Activated CD8-positive, alpha-beta memory T cell treated with anti-CD3 and anti-CD28 coated beads, Interleukin-2, amount 50 U/mL, for 1 hour (primary cell): ENCODE measurements around the gene SCYL3.
"Not testable (repeated sequence)": the region's sequence is repeated elsewhere in the genome, so short reads cannot be mapped to it uniquely, and the experiment has no call there.

Experiments used
- DNase-seq: peaks from one replicate; pipeline ENCODE4 v3.0.0-alpha.2; 2020; ENCODE audit errors: extremely low read depth

SCYL3 gene

DNA sequence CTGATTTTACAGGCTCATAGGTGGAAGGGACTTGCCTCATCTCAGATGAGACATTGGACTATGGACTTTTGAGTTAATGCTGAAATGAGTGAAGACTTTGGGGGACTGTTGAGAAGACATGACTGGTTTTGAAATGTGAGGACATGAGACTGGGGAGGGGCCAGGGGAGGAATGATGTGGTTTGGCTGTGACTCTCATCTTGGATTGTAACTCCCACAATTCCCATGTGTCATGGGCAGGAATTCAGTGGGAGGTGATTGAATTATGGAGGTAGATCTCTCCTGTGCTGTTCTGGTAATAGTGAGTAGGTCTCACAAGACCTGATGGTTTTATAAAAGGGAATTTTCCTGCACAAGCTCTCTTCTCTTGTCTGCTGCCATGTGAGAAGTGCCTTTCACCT is 20.8 kb downstream of the SCYL3 start:
- no peak for DNase-seq

DNA sequence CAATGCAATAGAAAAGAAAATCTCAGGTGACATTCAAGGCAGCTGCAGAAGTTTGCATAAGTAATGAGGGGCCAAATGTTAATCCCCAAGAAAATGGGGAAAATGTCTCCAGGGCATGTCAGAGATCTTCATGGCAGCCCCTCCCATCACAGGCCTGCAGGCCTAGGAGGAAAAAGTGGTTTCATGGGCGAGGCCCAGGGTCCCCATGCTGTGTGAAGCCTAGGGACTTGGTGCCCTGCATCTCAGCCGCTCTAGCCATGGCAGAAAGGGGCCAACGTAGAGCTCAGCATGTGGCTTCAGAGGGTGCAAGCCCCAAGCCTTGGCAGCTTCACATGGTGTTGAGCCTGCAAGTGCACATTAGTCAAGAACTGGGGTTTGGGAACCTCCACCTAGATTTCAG is 21.7 kb downstream of the SCYL3 start:
- not testable (repeated sequence) for DNase-seq

DNA sequence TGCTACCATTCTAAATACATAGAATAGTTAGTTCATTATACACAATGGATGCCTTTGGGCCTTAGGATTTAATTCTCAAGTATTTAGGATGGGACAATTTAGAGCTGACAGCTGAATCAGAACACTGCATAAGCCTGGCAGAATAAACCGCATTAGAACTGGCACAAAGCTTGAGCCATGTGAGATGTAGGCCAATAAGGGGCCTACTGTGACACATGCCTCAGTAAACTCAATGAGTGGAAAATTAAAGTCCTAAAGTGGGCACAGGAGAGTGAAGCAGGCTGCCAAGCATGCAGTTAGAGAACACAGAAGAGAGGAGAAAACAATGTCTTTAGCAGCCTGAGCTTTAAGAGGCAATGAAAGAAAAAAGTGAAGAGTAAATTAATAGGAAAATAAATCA is 24.3 kb downstream of the SCYL3 start:
- DNase-seq: no peak

DNA sequence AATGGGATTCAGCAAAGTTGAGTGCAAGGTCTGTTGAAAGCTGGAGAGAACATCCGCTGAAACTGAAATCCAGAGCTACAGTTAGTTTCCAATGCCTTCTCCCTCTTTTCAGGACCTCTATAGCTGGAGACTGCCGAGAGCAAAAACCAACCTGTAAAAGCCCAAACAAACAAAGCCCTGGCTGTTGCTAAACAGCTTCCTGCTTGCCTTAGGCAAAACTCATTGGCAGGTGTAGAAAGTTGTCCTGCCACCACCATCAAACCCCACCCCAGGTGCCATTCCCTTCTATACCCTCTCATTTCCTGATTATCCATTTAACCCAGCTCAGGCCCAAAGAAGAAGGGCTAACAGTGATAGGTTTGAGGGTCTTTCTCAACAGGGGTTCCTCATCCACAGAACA is 24.7 kb downstream of the SCYL3 start:
- DNase-seq: no peak

DNA sequence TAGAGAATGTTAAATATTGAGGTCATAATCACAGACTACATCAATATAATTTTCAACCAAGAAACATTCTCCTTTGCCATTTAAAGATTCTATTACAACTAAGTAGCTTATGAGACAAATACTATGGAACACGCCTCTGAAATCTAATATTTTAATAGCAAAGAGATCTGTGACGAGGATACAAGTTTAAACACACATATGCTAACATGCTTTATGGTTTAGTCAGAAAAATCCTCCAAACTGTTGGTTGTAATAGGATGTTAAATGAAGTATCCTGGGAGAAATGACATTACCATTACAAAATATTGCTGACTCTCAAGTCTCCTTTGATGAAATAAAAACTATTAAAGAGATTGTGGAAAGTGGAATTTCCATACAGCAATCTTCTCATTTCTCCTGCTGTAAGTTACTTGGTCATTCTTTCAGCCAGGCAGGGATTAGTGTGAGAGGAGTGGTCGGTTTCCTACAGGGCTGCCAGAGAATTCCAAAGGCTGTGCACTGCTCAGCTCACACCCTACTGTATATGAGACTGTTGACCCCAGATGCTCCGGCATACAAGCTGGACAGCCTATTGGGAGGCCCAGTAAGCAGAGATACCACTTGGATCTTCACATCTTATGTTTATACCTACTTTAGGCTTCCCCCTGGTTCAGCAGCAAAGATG is 26.6 kb downstream of the SCYL3 start:
- DNase-seq: no peak

DNA sequence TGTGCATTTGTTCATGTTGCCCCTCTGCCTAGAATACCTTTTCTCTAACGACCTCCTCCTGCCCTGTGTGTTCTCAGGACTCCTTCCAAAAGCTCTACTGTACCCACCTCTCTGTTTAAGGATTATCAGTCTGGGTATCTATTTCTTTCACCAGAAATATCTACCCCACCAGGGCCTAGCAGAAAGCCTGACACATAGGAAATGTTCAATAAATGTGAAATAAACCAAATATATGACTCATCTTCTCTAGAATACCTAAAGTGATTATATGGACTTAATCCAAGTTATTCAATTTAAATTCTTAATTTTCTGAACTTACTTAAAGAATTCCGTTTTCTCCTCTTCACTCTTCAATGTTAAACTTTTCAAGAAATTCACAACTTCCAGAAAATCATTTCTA is 27.1 kb downstream of the SCYL3 start:
- DNase-seq: no peak

DNA sequence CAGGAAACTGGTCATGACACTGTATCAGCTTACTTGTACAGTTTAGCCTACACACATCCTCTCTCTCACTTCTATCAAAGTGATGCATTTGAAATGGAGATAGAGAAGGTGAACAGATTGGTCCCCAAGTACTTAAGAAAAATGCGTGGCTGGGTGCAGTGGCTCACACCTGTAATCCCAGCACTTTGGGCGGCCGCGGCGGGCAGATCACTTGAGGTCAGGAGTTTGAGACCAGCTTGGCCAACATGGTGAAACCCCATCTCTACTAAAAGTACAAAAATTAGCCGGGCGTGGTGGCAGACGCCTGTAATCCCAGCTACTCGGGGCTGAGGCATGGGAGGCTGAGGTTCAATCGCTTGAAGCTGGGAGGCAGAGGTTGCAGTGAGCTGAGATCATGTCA is 29.2 kb downstream of the SCYL3 start:
- not testable (repeated sequence) for DNase-seq

DNA sequence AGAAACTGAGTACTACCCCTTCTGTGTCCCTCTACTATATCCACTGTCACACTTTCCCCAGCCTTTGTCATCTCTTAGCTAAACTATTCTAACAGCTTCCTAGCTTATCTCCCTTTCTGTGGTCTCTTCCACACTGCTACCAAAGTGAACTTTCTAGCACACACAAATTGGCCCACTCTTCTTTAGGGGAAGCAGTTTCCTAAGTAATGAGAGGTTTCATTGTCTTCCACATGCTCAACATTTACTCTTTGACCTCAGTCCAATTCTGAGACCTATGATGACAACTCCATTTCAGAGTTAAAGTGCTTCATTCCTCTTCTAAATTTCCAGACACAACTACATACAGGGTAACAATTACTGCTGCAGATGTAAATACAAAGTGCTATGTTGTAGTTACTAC is 32.9 kb downstream of the SCYL3 start:
- no peak for DNase-seq

DNA sequence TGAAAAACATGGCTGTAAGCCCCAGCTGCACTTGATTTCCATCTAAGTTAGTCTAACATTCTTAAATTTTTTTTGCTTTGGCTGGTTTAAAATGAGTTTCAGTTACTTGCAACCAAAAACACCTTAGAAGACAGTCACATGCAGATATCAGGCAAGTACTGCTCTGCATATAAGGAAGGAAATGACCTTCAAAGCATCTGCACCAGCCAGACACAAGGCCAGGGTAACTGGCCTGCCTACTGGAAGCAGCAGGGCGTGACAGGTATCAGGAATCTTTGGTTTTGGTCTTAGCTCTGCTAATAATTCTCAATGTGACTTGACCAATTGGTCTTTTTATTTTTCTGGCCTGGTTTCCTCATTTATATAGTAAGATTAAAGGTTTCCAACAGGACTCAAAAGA is 33.5 kb downstream of the SCYL3 start:
- DNase-seq: no peak

DNA sequence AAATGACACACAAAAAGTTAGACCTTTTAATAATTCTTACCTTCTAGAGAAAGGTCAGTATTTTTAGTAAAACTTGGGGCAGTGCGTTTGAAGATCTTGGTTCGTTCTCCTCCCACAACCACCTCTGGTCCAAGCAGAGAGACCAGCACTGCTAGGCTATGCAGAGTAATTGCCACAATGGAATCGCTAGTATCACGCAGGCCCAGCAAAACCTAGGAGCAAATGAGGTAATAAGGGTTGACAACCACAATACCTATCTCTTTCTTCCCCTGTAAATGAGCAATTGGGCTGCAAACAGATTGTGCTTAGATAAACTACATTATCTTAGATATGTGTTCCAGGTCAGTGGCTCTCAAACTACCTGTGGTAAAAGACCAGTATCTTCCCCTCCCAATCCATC is 34.7 kb downstream of the SCYL3 start:
- no peak for DNase-seq

DNA sequence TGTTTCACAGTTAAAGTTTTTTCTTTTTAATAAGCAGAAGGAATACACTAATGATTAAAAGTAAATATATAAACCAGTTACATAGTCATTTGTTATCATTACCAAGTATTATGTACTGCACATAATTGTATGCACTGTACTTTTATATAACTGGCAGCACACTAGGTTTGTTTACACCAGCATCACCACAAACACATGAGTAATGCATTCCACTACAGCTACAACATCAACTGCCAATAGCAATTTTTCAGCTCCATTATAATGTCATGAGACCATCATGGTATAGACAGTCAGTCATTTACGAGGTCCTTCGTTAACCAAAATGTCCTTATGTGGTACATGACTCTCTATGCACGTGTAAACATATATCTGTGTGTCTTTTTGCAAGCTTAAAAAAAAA is 35.2 kb downstream of the SCYL3 start:
- no peak for DNase-seq

DNA sequence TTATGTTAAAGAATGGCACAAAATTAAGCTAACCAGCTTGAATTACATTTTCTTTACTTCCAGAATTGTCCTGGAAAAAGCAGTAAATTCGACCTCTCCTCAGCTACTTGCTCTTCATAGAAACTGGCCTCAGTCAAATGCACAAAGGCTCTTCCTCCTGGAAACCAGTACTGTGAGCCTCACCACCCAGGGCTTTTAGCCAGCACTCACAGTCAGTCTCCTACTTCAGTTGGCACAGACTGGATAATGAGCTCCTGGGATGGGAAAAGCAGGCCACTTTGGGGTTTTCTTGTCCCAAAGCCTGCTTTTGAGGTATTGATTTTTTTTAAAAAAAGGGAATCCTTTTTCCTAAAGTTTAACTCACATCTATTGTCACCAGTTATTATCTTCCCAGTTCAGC is 40.4 kb downstream of the SCYL3 start:
- DNase-seq: no peak

DNA sequence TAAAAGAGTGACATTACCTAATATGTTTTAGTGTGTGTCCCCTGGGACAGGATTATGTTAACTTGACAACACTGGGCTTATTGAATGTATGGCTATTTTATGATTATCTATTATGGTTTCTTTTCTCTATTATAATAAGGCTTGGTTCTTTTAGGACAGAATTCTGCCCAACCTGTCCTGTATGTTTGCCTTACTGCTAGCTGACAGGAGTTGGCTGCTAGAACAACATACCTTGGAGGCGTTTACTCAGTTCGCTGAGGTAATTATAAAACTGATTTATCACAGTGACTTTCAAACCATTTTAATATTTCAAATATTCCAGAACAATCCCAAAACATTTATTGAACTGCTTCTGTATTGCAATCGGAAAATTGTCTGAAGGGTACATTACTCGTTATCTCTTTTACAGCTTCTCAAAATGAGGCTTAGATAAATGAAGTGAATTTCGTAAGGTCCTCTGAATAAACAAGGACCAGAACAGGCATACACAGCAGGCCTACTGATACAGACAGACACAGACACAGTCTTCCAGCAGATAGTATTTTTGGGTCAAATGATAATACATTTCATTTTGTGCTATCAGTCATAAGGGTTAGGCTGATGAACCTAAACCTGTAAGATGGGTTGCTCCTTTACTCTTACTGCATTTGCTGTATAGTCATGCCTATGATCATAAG is 44.2 kb downstream of the SCYL3 start:
- no peak for DNase-seq

DNA sequence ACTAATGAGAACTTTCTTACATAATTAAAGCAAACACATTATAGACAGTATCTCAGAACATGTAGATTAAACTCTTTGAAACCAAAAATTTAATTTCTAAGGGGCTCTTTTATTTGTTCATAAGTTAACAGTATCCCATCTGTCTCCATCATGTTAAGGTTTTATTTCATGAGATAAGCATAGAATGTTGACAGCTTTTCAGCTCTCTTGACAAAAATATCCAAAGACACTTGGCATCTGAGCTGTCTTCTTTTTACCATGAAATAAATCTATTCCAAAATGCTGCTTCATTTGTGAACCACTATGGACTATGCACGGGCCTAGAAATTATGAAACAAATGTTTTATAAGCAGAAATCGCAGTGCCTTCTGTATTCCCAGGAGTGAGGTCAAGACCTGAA is 45.2 kb downstream of the SCYL3 start:
- DNase-seq: no peak

DNA sequence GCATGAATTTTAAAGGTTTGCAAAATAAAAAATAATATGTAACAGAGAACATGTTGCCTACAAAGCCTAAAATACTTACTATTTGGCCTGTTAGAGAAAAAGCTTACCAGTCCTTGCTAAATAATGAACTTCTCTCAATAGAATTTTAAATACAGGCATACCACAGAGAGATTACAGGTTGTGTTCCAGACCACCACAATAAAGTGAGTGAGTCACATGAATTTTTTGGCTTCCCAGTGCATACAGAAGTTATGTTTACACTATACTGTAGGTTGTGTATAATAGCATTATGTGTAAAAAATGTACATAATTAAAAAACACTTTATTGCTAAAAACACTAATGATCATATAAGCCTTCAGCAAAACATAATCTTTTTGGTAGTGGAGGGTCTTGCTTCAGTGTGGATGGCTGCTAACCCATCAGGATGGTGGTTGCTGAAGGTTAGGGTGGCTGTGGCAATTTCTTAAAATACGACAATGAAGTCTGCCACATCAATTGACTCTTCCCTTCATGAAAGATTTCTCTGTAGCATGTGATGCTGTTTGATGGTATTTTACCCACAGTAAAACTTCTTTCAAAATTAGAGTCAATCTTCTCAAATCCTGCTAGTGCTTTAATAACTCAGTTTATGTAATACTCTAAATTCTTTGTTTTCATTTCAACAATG is 48.6 kb downstream of the SCYL3 start:
- DNase-seq: no peak

DNA sequence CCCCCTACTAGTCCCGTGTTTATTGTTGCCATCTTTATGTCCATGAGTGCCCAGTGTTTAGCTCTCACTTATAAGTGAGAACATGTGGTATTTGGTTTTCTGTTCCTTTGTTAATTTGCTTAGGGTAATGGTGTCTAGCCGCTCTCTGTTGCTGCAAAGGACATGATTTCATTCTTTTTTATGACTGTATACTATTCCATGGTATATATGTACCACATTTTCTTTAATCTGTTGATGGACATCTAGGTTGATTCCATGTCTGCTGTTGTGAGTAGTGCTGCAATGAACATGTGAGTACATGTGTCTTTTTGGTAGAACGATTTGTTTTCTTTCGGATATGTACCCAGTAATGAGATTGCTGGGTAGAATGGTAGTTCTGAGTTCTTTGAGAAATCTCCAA is 54.8 kb downstream of the SCYL3 start:
- no peak for DNase-seq

DNA sequence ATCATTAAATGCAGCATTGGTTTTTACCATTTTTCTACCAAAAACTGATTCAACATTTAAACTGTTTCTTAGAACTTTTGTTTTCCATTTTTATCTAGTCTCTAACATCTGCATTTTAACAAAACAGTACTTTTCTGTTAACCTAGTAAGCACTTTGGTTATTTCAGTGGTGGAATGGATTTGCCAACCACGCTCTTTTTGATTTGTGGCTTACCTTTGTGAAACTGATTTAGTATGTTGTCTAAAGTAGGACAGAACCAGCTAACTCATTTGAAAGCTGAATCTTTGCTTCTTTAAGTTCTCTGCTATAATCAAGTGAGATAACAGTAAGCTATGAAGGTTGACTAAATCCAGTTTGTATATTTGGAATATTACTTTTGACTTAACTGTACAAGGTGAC is 57.5 kb downstream of the SCYL3 start:
- no peak for DNase-seq

DNA sequence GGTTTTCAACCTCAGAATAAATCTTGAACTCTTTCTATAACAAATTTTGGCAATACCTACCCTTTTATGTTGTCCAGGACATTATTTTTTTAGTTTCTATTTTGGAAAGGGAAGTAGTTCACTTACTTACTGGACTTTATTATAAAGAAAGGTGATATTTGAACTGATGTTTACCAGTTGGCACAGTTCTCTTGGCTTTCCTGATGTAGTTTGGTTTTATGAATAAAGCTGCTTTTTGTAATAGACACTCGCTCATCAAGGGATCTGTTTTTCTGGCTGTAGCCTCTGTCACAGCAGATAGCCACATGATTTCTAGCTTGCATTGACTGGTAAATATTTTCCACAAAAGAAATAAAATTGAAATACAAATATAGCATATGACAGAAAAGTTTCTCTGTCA is 58.0 kb downstream of the SCYL3 start:
- DNase-seq: no peak

DNA sequence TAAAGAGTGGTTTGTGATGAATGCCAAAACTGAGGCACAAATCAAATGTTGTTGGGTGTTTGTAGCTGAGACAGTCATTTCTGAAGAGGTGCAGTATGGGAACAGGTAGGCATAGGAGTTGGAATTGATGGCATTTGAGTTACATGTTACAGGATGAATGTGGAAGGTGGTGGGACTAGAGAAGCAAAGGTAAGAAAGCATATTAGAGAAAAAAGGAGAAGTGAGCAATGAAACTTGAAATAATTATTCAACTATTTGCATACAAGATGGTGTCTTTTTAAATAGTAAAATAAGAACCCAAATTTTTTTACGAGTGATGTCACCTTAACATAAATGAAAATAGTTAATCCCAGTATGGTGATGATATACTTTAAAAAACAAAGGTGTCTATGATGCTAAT is 58.8 kb downstream of the SCYL3 start:
- no peak for DNase-seq

DNA sequence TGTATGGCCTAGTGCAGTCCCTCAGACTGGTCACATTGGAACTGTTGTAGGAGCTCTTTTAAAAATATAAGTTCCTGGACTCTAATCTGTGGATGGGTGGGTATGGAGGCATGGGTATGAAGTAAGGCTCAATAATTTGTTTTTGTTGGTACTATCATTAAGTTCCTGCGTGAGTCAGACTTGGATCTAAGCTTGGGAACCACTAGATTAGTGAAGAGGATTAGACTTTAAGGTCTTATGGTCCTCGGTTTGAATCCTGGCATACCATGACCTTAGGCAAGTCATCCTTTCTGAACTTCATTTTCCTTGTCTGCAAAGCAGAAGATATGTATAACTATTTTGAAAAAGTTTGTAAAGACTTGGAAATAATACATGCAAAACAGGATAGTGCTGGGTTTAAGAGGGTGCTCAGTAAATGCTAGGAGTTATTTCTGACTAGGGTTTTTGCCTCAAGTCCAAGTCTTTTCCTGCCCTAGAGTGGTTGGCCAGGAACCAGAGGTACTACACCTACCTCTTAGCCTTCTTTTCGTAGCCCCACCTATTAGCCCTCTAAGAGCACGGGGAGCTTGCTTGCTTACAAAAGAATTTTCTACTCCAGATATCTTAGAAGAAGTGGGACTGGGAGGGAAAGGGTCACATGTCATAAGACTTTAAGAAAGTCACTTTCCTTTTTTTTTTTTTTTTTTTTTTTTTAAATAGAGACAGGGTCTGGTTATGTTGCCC is 60.4 kb downstream of the SCYL3 start:
- no peak for DNase-seq

DNA sequence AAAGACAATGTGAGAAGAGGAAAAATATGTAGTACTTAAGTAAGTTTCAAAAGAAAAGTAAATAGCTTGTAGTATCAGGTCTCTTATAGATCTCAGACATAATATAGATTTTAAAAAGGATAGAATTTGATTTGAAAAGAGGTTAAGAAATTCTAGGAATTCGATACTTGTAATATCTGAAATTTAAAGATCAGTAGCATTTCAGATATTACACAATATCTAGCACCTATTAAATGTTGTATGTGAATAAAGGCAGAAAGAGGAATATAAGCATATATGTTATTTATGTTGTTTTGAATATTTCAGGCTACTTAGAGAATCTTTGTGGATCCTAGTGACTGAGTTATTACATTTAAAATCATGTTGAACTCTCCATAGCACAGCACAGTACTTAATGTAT is 64.0 kb downstream of the SCYL3 start:
- DNase-seq: no peak

DNA sequence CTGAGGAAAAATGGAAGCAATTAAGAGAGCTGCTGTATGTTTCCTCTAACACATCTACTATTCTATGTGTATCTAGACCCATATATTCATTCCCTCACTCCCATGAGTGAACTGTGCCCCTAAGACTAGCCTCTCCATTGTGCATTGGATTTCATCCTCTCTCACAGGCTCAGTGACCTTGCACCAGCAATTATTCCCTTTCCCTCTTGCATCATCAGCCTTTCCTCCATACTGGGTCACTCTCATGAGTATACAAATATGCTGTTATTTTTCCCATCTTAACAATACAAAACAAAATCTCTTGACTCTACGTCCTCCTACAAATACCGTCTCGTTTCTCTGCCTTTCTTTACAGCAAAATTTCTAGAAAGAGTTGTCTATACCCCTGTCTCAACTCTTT is 69.5 kb downstream of the SCYL3 start:
- no peak for DNase-seq

DNA sequence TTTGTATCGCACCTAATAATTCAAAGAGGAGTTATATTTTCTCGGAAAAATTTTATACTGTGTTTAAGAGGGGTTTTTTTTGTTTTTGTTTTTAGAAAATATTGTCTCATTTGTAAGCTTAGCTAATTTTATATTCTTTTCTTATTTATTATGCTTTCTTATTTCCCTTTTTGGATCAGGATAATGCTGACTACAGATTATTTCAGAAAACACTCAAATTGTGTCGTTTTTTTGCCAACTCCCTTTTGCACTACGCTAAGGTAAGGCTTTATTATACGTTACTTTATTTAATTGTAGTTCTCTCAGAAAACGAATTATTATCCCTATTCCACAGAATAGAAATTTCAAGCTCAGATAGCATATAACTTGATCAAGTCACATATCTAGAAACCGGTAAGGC is 72.2 kb downstream of the SCYL3 start:
- DNase-seq: no peak
